Testis (tissue), 2 donors: ENCODE measurements around the gene YIPF1.

Experiments
- POLR2A ChIP-seq: fragments of 450-650 bp; IDR thresholded peaks from one replicate; pipeline ENCODE4 v1.6.1; 2017; ENCODE audit warnings: antibody characterized with exemption, mild to moderate bottlenecking, moderate library complexity
- TF ChIP-seq, protein P1 (sequence below), 3 experiments: fragments of 450-650 bp in 2 of 3; fragments of 200-600 bp in 1 of 3; sonication (generic) in 1 of 3; IDR thresholded peaks; one replicate each; pipeline ENCODE4 v1.5.1; 2016 to 2019; ENCODE audit warnings: antibody characterized with exemption in 3 of 3, mild to moderate bottlenecking in 2 of 3, moderate library complexity in 1 of 3

- TF ChIP-seq, protein P1, sequence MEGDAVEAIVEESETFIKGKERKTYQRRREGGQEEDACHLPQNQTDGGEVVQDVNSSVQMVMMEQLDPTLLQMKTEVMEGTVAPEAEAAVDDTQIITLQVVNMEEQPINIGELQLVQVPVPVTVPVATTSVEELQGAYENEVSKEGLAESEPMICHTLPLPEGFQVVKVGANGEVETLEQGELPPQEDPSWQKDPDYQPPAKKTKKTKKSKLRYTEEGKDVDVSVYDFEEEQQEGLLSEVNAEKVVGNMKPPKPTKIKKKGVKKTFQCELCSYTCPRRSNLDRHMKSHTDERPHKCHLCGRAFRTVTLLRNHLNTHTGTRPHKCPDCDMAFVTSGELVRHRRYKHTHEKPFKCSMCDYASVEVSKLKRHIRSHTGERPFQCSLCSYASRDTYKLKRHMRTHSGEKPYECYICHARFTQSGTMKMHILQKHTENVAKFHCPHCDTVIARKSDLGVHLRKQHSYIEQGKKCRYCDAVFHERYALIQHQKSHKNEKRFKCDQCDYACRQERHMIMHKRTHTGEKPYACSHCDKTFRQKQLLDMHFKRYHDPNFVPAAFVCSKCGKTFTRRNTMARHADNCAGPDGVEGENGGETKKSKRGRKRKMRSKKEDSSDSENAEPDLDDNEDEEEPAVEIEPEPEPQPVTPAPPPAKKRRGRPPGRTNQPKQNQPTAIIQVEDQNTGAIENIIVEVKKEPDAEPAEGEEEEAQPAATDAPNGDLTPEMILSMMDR (IDR thresholded peaks at IDR 0.05) = no peak
- no peak for TF ChIP-seq POLR2A
Measured at GRCh38 chr1:53938136-53938830, 48.7 kb upstream of the YIPF1 start.
